Cardiac atrium fibroblast (primary cell): ENCODE results near the gene RAVER1. TPM values are rescaled to one million over a fixed set of nuclear protein-coding genes. Genes with fewer than 3 reads are reported as not detected.

ENCODE experiments used
- total RNA-seq: library from RNA; depleted of rRNA; stranded (reverse); fragments of >200 nt; gene quantifications from 2 replicates; pipeline ENCODE4 v1.2.3, GENCODE V29; 2015

The RAVER1 gene, protein sequence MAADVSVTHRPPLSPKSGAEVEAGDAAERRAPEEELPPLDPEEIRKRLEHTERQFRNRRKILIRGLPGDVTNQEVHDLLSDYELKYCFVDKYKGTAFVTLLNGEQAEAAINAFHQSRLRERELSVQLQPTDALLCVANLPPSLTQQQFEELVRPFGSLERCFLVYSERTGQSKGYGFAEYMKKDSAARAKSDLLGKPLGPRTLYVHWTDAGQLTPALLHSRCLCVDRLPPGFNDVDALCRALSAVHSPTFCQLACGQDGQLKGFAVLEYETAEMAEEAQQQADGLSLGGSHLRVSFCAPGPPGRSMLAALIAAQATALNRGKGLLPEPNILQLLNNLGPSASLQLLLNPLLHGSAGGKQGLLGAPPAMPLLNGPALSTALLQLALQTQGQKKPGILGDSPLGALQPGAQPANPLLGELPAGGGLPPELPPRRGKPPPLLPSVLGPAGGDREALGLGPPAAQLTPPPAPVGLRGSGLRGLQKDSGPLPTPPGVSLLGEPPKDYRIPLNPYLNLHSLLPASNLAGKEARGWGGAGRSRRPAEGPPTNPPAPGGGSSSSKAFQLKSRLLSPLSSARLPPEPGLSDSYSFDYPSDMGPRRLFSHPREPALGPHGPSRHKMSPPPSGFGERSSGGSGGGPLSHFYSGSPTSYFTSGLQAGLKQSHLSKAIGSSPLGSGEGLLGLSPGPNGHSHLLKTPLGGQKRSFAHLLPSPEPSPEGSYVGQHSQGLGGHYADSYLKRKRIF
- total RNA-seq, result 18.1 and 22.6 TPM in 2 replicates

GRCh38 chr19:10332965-10333757 lies at the start of gene RAVER1:
Gene RAVER1 (minus strand): TSS chr19:10333529. CDS start chr19:10333507, 22 bp downstream.

DNA sequence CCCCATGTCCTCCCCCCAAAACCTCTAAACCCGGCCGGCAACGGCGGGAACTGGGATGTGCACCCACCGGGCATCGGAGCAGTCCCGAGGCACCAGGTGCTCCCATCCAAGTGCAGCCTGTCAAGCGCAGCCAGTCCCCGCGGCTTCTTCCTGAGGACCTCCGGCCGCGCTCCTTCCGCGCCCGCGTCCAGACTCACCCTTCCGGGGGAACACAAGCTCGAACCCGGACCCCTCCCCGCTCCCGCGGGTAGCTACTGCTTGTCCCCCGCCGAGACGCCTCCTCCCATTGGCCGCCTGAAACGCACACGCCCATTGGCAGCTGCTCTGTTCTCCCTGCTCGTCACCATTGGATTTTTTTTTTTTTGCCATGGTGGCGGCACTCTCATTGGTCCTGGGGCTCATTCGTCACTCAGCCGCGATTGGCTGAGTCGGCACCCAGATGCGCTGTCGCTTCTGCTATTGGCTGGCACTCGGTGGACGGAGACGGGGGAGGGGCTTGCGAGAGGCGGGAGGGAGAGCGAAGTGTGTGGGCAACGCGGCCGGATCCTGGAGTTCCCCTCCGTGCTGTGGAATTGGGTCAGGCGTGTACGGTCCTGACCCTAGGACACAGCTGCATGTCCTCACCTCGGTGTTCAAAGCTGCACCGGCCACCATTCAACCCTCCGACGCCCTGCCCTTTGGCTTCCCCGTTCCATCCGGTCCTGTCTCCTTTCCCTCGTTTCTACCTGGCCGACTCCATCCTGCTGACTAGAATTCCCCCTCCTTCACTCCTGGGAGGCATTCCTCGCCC lies 47.2 kb upstream of the RAVER1 start, which contains the start of gene TYK2:
Gene TYK2, minus strand, starts transcription at position 260 of the 790 bp plus-strand sequence. CDS start 2,166 bp downstream, outside the sequence.

DNA sequence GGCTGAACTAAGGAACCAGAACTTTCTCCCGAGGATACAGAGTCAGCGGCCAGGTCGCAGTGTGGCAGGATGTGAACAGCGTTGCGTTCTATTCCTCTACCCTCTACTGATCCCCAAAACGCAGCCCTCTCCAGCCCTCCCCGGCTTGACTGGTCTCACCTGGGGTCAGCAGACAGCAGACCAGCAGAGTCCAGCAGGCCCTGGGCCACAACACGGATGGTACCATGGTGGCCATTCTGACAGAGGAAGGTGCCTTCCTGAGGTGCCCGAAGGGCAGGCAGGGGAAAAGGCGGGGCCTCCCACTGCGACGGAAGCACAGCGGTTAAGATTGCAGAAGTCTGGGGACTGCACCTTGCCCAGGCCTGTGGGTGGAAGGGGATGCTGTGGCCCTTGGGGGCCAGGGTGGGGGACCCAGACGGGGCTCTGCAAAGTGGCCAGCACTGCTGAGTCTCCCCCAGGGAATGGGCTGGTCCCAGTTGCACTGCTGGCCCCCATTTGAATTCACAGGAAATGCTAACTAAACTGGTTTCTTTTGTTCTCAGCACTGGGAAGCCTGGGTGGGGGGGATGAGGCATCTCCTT lies 6.1 kb upstream of the RAVER1 start, which contains the start of gene ICAM3:
Gene ICAM3, minus strand, starts transcription at position 245 of the 581 bp plus-strand sequence. Its CDS starts 10 bp downstream, at position 235.

GRCh38 chr19:10315335-10316214 lies 17.8 kb downstream of the RAVER1 start, which contains the start of gene FDX2:
Gene FDX2 (minus strand): TSS chr19:10316015. CDS start chr19:10315996, 19 bp downstream.

GRCh38 chr19:10309423-10309822 lies 23.9 kb downstream of the RAVER1 start, which contains the start of gene ZGLP1:
Gene ZGLP1 (minus strand): TSS chr19:10309815.

DNA sequence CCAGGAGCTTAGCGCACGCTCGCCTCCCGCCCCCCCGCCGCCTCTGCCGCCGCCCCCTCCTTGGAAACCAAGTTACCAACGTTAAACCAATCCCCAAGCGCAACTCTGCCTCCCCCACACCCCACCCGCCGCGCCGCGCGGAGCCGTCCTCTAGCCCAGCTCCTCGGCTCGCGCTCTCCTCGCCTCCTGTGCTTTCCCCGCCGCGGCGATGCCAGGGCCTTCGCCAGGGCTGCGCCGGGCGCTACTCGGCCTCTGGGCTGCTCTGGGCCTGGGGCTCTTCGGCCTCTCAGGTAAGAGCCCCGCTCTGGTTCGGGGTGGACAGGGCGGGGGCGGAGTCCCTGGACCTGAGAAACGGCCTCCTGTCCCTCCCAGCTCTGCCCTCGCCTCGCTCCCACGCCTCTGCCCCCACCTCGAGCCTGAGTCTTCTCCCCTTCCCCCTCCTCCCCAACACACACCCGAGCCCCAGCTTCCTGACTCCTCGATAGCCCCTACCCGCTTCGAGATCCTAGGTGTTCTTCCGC lies 43.4 kb downstream of the RAVER1 start, which contains the start of gene ICAM5:
Gene ICAM5, plus strand, starts transcription at position 117 of the 521 bp plus-strand sequence. Its CDS starts 92 bp downstream, at position 209.

GRCh38 chr19:10286803-10287737 lies 46.3 kb downstream of the RAVER1 start, which contains the start of gene ICAM4:
Gene ICAM4 (plus strand): TSS chr19:10286955. CDS start chr19:10287013, 58 bp downstream.

DNA sequence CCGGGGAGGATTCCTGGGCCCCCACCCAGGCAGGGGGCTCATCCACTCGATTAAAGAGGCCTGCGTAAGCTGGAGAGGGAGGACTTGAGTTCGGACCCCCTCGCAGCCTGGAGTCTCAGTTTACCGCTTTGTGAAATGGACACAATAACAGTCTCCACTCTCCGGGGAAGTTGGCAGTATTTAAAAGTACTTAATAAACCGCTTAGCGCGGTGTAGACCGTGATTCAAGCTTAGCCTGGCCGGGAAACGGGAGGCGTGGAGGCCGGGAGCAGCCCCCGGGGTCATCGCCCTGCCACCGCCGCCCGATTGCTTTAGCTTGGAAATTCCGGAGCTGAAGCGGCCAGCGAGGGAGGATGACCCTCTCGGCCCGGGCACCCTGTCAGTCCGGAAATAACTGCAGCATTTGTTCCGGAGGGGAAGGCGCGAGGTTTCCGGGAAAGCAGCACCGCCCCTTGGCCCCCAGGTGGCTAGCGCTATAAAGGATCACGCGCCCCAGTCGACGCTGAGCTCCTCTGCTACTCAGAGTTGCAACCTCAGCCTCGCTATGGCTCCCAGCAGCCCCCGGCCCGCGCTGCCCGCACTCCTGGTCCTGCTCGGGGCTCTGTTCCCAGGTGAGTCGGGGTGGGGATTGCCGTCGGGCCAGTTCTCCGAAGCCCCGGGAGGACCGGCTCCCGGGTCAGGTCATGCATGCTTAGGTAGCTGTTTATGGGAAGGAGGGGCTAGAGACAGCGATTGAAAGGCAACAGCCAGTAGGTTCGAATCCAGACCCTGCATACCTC lies 62.5 kb downstream of the RAVER1 start, which contains the start of gene ICAM1:
Gene ICAM1, plus strand, starts transcription at position 505 of the 779 bp plus-strand sequence. Its CDS starts 40 bp downstream, at position 545.

Other genes with a start within 250 kb of the RAVER1 start
- gene SHFL, start 247.2 kb downstream of the RAVER1 start, total RNA-seq, result 25.6 and 27.6 TPM in 2 replicates
- gene ANGPTL6, start 230.9 kb downstream of the RAVER1 start, total RNA-seq, result 0.32 and 0.54 TPM in 2 replicates
- gene PPAN, start 227.2 kb downstream of the RAVER1 start, total RNA-seq, result 37.5 and 44.7 TPM in 2 replicates
- 2.6 and 3.2 TPM in 2 replicates for gene P2RY11, start 221.8 kb downstream of the RAVER1 start, total RNA-seq
- 244 and 249 TPM in 2 replicates for gene EIF3G, start 213.6 kb downstream of the RAVER1 start, total RNA-seq
- 38.2 and 46.0 TPM in 2 replicates for gene DNMT1, start 138.6 kb downstream of the RAVER1 start, total RNA-seq
- 15.6 and 16.6 TPM in 2 replicates for gene S1PR2, start 102.2 kb downstream of the RAVER1 start, total RNA-seq
- 73.3 and 77.8 TPM in 2 replicates for gene MRPL4, start 81.3 kb downstream of the RAVER1 start, total RNA-seq
- 28.7 and 97.0 TPM in 2 replicates for gene ICAM1, start 62.4 kb downstream of the RAVER1 start, total RNA-seq
- gene ICAM4, start 46.6 kb downstream of the RAVER1 start, total RNA-seq, result 0.49 and 0.90 TPM in 2 replicates
- gene ICAM5, start 43.6 kb downstream of the RAVER1 start, total RNA-seq, result 4.5 and 6.9 TPM in 2 replicates
- 0.18 TPM in 1 of 2 replicates, not detected in the other for gene ZGLP1, start 23.7 kb downstream of the RAVER1 start, total RNA-seq
- gene FDX2, start 17.5 kb downstream of the RAVER1 start, total RNA-seq, result 8.9 and 22.2 TPM in 2 replicates
- 10.5 and 11.4 TPM in 2 replicates for gene ICAM3, start 6.1 kb upstream of the RAVER1 start, total RNA-seq
- 55.7 and 61.9 TPM in 2 replicates for gene TYK2, start 47.0 kb upstream of the RAVER1 start, total RNA-seq
- gene CDC37, start 70.0 kb upstream of the RAVER1 start, total RNA-seq, result 216 and 257 TPM in 2 replicates
- gene PDE4A, start 87.0 kb upstream of the RAVER1 start, total RNA-seq, result 5.4 and 9.4 TPM in 2 replicates
- gene KEAP1, start 169.8 kb upstream of the RAVER1 start, total RNA-seq, result 58.3 and 64.5 TPM in 2 replicates
- 0.32 and 0.36 TPM in 2 replicates for gene S1PR5, start 183.9 kb upstream of the RAVER1 start, total RNA-seq
- 11.8 and 17.1 TPM in 2 replicates for gene ATG4D, start 210.4 kb upstream of the RAVER1 start, total RNA-seq
- 9.1 and 14.6 TPM in 2 replicates for gene KRI1, start 232.5 kb upstream of the RAVER1 start, total RNA-seq
- 1.1 and 2.5 TPM in 2 replicates for gene CDKN2D, start 235.4 kb upstream of the RAVER1 start, total RNA-seq